Fibroblast of pulmonary artery (primary cell): ENCODE measurements around the gene MRAP.
A peak's percentile ranks its signal among the peaks of the same experiment; 100 is the strongest.
"Not testable (repeated sequence)": the region's sequence is repeated elsewhere in the genome, so short reads cannot be mapped to it uniquely, and the experiment has no call there.

Source experiments
- DNase-seq: peaks from one replicate; pipeline ENCODE4 v3.0.0-alpha.2; 2010; ENCODE audit warnings: low read depth
- H3K4me3 ChIP-seq: replicated peaks from 2 replicates; pipeline ENCODE4 v1.5.1; 2011; ENCODE audit warnings: low read depth, mild to moderate bottlenecking, control low read depth, low read length, moderate library complexity
- TF ChIP-seq, protein P1 (sequence below): IDR thresholded peaks from 2 replicates; pipeline ENCODE4 v1.5.1; 2011; ENCODE audit warnings: mild to moderate bottlenecking, control low read depth, low read length, inconsistent platforms; ENCODE audit errors: missing control alignments

The MRAP gene

DNA sequence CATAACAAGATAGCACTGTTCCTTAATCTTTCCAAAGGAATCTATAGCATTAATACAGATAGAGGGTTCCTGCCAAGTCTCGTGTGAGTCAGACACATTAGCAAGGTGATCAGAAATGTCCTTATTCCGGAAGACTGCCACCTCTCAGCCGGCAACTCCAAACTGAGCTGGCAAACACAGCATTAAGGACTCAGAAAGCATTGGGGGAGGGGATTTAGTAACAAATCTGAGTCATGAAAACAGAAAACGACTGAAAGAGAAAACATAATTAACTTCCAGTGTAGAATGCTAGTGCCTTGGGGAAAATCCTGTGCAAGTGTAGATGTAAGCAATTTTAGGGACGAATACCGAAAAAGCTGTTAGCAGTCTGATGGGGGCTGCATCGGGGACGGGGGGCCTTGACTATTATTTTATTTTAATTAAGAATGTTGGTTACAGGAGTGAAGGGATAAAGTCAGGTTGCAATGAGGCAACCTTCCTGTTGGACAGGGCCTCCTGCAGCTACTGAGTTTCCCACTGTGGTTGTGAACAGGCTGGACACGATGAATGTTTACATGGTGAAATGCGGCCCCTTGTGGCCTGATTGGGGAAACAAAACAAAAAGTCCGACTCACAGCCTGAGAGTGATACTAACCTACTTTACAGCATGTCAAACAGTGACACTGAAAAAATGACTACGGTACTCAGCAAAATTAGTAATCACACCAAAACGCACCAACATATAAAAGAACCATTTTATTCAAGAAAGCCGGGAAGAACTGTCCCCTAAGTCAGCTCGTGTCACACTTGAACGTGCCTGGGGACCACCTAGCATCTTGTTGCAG is 40.5 kb upstream of the MRAP start:
- H3K4me3 ChIP-seq = no peak overlapping the region
- DNase-seq = peak; percentile 91
- TF ChIP-seq, protein P1, sequence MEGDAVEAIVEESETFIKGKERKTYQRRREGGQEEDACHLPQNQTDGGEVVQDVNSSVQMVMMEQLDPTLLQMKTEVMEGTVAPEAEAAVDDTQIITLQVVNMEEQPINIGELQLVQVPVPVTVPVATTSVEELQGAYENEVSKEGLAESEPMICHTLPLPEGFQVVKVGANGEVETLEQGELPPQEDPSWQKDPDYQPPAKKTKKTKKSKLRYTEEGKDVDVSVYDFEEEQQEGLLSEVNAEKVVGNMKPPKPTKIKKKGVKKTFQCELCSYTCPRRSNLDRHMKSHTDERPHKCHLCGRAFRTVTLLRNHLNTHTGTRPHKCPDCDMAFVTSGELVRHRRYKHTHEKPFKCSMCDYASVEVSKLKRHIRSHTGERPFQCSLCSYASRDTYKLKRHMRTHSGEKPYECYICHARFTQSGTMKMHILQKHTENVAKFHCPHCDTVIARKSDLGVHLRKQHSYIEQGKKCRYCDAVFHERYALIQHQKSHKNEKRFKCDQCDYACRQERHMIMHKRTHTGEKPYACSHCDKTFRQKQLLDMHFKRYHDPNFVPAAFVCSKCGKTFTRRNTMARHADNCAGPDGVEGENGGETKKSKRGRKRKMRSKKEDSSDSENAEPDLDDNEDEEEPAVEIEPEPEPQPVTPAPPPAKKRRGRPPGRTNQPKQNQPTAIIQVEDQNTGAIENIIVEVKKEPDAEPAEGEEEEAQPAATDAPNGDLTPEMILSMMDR = peak; percentile 80

DNA sequence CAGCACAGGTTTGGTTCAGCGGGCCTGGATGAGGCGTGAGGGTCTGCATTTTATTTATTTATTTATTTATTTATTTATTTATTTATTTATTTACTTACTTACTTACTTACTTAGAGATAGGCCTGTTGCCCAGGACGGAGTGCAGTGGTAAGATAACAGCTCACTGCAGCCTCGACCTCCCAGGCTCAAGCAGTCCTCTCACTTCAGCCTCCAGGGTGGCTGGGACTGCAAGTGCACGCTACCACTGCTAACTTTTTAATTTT is 39.9 kb upstream of the MRAP start:
- not testable (repeated sequence) for DNase-seq, H3K4me3 ChIP-seq

DNA sequence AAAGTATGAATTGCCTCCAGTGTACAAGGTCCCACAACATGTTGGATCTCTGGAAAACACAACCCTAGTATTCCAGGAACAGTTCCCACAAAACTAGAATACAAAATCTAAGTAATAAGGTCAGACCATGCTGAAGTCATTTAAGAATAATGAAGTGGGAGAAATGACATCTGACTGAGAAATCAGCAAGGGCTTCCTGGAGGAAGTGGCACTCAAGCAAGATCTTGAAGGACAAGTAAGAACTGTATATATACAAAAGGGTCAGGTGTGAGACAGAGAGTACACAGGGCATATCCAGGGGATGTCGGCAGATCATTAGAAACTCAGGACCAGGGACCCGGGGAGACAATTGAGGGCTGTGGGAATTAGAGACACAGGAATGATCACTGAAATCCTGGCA is 38.5 kb upstream of the MRAP start:
- TF ChIP-seq, protein P1 = no peak
- no peak overlapping the region for H3K4me3 ChIP-seq
- no peak for DNase-seq

DNA sequence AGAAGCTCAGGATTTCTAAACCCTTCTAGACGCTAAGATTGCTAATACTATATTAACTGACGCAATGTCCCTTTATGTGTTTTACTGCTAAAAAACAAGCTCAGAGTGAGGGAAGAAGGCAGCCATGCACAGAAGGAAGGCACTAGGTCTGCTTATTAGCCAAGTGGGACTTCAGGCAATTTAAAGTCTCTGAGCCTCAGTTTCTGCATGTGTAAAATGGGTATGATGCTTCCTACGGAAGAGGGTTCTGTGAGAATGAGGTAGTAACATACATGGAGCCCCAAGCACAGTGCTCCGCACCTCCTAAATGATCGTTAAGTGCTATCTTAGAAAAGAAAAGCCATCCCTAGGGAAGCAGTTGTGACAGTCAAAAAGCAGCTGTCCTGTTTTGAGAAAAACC is 36.7 kb upstream of the MRAP start:
- no peak for DNase-seq
- TF ChIP-seq, protein P1 = no peak
- H3K4me3 ChIP-seq = no peak overlapping the region

DNA sequence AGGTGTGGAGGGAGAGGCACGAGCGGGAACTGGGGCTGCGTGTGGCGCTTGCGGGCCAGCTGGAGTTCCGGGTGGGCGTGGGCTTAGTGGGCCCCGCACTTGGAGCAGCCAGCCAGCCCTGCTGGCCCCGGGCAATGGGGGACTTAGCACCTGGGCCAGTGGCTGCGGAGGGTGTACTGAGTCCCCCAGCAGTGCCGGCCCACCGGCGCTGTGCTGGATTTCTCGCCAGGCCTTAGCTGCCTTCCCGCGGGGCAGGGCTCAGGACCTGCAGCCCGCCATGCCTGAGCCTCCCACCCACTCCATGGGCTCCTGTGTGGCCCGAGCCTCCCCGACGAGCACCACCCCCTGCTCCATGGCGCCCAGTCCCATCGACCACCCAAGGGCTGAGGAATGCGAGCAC is 33.3 kb upstream of the MRAP start:
- not testable (repeated sequence) for DNase-seq, H3K4me3 ChIP-seq

DNA sequence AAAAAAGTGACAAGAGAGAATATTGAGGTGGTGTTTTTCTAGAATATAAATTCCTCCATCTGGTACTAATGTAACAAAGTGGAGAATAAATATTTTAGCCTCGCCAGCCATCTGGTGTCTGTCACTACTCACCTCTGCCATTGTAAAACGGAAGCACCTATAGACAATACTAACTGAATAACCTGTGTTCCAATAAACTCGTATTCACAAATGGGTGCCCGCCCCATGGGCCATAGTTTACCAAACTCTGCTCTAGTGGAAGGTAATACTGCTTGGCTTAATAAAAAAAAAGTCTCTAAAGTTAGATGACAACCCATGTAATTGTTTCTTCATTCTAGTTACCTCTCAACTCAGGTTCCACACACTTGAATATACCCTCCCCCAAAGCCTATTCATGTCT is 27.9 kb upstream of the MRAP start:
- H3K4me3 ChIP-seq = no peak overlapping the region
- TF ChIP-seq, protein P1 = no peak
- no peak for DNase-seq

DNA sequence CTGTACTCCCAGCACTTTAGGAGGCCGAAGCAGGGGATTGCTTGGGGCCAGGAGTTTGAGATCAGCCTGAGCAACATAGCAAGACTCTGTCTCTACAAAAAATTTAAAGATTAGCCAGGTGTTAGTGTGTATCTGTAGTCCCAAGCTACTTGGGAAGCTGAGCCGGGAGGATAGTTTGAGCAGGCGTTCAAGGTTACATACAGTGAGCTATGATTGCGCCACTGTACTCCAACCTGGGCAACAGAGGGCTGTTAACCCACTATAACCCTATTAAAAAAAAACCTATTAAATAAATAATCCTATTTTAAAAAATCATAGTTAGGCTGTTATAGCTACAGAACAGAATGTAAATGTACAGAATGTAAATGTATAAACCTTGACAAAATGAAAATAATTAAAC is 22.0 kb upstream of the MRAP start:
- TF ChIP-seq, protein P1 = no peak
- H3K4me3 ChIP-seq = no peak overlapping the region
- DNase-seq = no peak

DNA sequence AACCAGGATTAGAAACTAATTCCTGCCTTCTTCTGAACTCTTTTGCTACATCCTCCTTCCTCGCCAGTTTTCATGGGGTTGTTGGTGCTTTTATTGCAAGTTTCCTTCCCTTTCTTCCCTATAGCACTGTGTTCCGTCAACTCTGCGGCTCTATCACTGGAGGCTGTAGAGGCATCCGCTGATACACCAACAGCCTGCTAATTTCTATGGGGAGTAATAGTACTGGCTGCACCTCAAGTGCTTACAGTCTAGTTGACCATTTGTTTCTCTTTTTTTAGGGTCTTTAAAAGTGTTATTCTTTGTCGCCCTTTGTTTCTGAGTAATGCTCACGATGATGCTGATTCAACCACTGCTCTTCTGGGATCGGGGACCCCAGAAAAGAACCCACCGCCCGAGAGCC is 20.6 kb upstream of the MRAP start:
- TF ChIP-seq, protein P1 = no peak
- peak overlapping the region; percentile 92 for H3K4me3 ChIP-seq
- no peak for DNase-seq
